ENCODE measurements around the gene DNAJA3.

DNA sequence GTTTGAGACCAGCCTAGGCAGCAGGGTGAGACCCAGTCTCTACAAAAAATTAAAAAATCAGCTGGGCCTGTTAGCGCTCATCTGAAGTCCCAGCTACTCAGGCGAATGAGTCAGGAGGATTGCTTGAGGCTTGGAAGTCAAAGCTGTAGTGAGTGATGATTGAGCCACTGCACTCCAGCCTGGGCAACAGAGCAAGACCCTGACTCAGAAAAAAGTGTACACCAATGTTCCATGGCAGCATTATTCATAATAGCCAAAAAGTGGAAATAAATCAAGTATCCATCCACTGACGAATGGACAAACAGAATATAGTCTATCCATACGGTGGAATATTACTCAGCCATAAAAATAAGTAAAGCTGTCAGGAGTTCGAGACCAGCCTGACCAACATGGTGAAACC, 46.2 kb downstream of the DNAJA3 start:
- TF ChIP-seq POLR2A (IDR thresholded peaks at IDR 0.05; ENCODE audit: low read depth) (no peak), EP300 (IDR thresholded peaks at IDR 0.05) (no peak), POLR2AphosphoS5 (IDR thresholded peaks at IDR 0.05) (no peak)
- TF ChIP-seq, protein P1, sequence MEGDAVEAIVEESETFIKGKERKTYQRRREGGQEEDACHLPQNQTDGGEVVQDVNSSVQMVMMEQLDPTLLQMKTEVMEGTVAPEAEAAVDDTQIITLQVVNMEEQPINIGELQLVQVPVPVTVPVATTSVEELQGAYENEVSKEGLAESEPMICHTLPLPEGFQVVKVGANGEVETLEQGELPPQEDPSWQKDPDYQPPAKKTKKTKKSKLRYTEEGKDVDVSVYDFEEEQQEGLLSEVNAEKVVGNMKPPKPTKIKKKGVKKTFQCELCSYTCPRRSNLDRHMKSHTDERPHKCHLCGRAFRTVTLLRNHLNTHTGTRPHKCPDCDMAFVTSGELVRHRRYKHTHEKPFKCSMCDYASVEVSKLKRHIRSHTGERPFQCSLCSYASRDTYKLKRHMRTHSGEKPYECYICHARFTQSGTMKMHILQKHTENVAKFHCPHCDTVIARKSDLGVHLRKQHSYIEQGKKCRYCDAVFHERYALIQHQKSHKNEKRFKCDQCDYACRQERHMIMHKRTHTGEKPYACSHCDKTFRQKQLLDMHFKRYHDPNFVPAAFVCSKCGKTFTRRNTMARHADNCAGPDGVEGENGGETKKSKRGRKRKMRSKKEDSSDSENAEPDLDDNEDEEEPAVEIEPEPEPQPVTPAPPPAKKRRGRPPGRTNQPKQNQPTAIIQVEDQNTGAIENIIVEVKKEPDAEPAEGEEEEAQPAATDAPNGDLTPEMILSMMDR (IDR thresholded peaks at IDR 0.05): no peak
